ENCODE measurements around the gene RRP1B. TPM values are rescaled to one million over a fixed set of nuclear protein-coding genes. Genes with fewer than 3 reads are reported as not detected.
A peak's percentile ranks its signal among the peaks of the same experiment; 100 is the strongest.

The RRP1B gene
- total and polyA plus RNA-seq, 2 of the 13 experiments (the other 11 are each of a cell fraction or from before 2014, with no cell fraction given): 16.3 to 46.2 TPM

- TF ChIP-seq, protein P1, sequence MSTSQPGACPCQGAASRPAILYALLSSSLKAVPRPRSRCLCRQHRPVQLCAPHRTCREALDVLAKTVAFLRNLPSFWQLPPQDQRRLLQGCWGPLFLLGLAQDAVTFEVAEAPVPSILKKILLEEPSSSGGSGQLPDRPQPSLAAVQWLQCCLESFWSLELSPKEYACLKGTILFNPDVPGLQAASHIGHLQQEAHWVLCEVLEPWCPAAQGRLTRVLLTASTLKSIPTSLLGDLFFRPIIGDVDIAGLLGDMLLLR (CRISPR knock-in tag; IDR thresholded peaks at IDR 0.05): no peak; the same call in 1 of the 2 replicates
- TF ChIP-seq ZNF205 (CRISPR knock-in tag; IDR thresholded peaks at IDR 0.05) (no peak), MYPOP (CRISPR knock-in tag; IDR thresholded peaks at IDR 0.05) (peak; percentile 71; the same call in 1 of the 2 replicates), ZNF180 (CRISPR knock-in tag; IDR thresholded peaks at IDR 0.05; ENCODE audit: borderline replicate concordance, low read depth) (peak; percentile 24; the same call in 1 of the 2 replicates), ZNF891 (CRISPR knock-in tag; IDR thresholded peaks at IDR 0.05) (peak; percentile 13; the same call in 1 of the 2 replicates), TCF7L2 (IDR thresholded peaks at IDR 0.05; ENCODE audit: low read depth, low read length) (no peak), ZNF12 (CRISPR knock-in tag; IDR thresholded peaks at IDR 0.05) (no peak), HNRNPLL (IDR thresholded peaks at IDR 0.05; ENCODE audit: low read depth, low read length, poor library complexity, severe bottlenecking) (peak; percentile 3), ZNF501 (CRISPR knock-in tag; IDR thresholded peaks at IDR 0.05) (0 out of 2 replicates have a peak, but pooled peaks have one; percentile 3), ZBTB26 (CRISPR knock-in tag; IDR thresholded peaks at IDR 0.05; ENCODE audit: borderline replicate concordance) (no peak), ZNF280B (CRISPR knock-in tag; IDR thresholded peaks at IDR 0.05; ENCODE audit: borderline replicate concordance) (0 out of 2 replicates have a peak, but pooled peaks have one; percentile 19), ZBTB20 (CRISPR knock-in tag; IDR thresholded peaks at IDR 0.05; ENCODE audit: borderline replicate concordance, low read depth) (no peak), KAT2B (IDR thresholded peaks at IDR 0.05; ENCODE audit: borderline replicate concordance, low read depth, low read length) (no peak), XBP1 (CRISPR knock-in tag; IDR thresholded peaks at IDR 0.05) (no peak), ZNF224 (CRISPR knock-in tag; IDR thresholded peaks at IDR 0.05) (no peak; the same call in 1 of the 2 replicates)
- TF ChIP-seq, protein P2, sequence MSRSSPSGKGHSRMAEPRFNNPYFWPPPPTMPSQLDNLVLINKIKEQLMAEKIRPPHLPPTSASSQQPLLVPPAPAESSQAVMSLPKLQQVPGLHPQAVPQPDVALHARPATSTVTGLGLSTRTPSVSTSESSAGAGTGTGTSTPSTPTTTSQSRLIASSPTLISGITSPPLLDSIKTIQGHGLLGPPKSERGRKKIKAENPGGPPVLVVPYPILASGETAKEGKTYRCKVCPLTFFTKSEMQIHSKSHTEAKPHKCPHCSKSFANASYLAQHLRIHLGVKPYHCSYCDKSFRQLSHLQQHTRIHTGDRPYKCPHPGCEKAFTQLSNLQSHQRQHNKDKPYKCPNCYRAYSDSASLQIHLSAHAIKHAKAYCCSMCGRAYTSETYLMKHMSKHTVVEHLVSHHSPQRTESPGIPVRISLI (CRISPR knock-in tag; IDR thresholded peaks at IDR 0.05; ENCODE audit: borderline replicate concordance): 0 out of 2 replicates have a peak, but pooled peaks have one; percentile 12
- TF ChIP-seq, protein P3, sequence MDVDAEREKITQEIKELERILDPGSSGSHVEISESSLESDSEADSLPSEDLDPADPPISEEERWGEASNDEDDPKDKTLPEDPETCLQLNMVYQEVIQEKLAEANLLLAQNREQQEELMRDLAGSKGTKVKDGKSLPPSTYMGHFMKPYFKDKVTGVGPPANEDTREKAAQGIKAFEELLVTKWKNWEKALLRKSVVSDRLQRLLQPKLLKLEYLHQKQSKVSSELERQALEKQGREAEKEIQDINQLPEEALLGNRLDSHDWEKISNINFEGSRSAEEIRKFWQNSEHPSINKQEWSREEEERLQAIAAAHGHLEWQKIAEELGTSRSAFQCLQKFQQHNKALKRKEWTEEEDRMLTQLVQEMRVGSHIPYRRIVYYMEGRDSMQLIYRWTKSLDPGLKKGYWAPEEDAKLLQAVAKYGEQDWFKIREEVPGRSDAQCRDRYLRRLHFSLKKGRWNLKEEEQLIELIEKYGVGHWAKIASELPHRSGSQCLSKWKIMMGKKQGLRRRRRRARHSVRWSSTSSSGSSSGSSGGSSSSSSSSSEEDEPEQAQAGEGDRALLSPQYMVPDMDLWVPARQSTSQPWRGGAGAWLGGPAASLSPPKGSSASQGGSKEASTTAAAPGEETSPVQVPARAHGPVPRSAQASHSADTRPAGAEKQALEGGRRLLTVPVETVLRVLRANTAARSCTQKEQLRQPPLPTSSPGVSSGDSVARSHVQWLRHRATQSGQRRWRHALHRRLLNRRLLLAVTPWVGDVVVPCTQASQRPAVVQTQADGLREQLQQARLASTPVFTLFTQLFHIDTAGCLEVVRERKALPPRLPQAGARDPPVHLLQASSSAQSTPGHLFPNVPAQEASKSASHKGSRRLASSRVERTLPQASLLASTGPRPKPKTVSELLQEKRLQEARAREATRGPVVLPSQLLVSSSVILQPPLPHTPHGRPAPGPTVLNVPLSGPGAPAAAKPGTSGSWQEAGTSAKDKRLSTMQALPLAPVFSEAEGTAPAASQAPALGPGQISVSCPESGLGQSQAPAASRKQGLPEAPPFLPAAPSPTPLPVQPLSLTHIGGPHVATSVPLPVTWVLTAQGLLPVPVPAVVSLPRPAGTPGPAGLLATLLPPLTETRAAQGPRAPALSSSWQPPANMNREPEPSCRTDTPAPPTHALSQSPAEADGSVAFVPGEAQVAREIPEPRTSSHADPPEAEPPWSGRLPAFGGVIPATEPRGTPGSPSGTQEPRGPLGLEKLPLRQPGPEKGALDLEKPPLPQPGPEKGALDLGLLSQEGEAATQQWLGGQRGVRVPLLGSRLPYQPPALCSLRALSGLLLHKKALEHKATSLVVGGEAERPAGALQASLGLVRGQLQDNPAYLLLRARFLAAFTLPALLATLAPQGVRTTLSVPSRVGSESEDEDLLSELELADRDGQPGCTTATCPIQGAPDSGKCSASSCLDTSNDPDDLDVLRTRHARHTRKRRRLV (CRISPR knock-in tag; IDR thresholded peaks at IDR 0.05): no peak
Observed at GRCh38 chr21:43719748-43720538, 60.6 kb downstream of the RRP1B start (continued).
